NCI-H510A treated with DMSO at 0.1 percent for 48 hours (cell line): Measurements from ENCODE around the gene PAM.
"Not testable (repeated sequence)": the region's sequence is repeated elsewhere in the genome, so short reads cannot be mapped to it uniquely, and the experiment has no call there.

Experiments used
- DNase-seq: peaks from one replicate; lab custom pipeline; 2025; lab: John Stamatoyannopoulos, UW

Gene PAM

GRCh38 chr5:103060424-103060954 lies 305.4 kb downstream of the PAM start:
- DNase-seq, result no peak

- no peak for DNase-seq
These were observed 311.2 kb downstream of the PAM start for GRCh38 chr5:103066326-103066725.

GRCh38 chr5:103073500-103073899 lies 318.4 kb downstream of the PAM start:
- DNase-seq, result not testable (repeated sequence)

- DNase-seq, result no peak
These were observed 320.3 kb downstream of the PAM start for GRCh38 chr5:103075442-103075841.
